Aorta (tissue), 5 donors: ENCODE results near the gene TRIM40. TPM values are rescaled to one million over a fixed set of nuclear protein-coding genes. Genes with fewer than 3 reads are reported as not detected.

Experiments
- ATAC-seq: fragments of 200-7000 bp; cut with Tn5 transposase; one replicate; pipeline ENCODE4 v1.9.1; 2022; ENCODE audit warnings: moderate library complexity; ENCODE audit not compliant: low FRiP score
- DNase-seq, 2 donors: peaks; one replicate each; pipeline ENCODE4 v3.0.0-alpha.2; 2020
- H3K27ac ChIP-seq, 2 donors: one replicate each; pipeline ENCODE4 v1.5.1; 2013; ENCODE audit warnings: low read length in 2 of 2, mild to moderate bottlenecking in 2 of 2, moderate library complexity in 2 of 2, control low read depth in 1 of 2, inconsistent platforms in 1 of 2, low read depth in 1 of 2
- H3K27me3 ChIP-seq, 2 donors: one replicate each; pipeline ENCODE4 v1.6.1; 2013; ENCODE audit warnings: control low read depth in 1 of 2, low read length in 1 of 2, mild to moderate bottlenecking in 1 of 2, moderate library complexity in 1 of 2; ENCODE audit not compliant: insufficient read depth in 2 of 2, control insufficient read depth in 1 of 2
- H3K36me3 ChIP-seq, 2 donors: one replicate each; pipeline ENCODE4 v1.6.1; 2013; ENCODE audit warnings: control low read depth in 1 of 2, low read length in 1 of 2, mild to moderate bottlenecking in 1 of 2; ENCODE audit not compliant: insufficient read depth in 2 of 2, control insufficient read depth in 1 of 2
- H3K4me1 ChIP-seq, 2 donors: one replicate each; pipeline ENCODE4 v1.6.1; 2013; ENCODE audit warnings: low read length in 2 of 2, control low read depth in 1 of 2, mild to moderate bottlenecking in 1 of 2, moderate library complexity in 1 of 2; ENCODE audit not compliant: insufficient read depth in 2 of 2, control insufficient read depth in 1 of 2
- H3K4me3 ChIP-seq, 2 donors: one replicate each; pipeline ENCODE4 v1.5.1; 2013; ENCODE audit warnings: low read length in 2 of 2, control low read depth in 1 of 2, mild to moderate bottlenecking in 1 of 2
- H3K9me3 ChIP-seq: one replicate; pipeline ENCODE4 v1.6.1; 2013; ENCODE audit warnings: mild to moderate bottlenecking, low read length; ENCODE audit not compliant: control insufficient read depth
- WGBS, 2 donors: extraction: QIAGEN DNeasy Blood & Tissue Kit; methylation state at CpG; one replicate each; pipeline ENCODE4 v1.1.7; 2013; 5-methylcytosine and 5-hydroxymethylcytosine counted together
- intact Hi-C, 2 donors: fragments of 100-400 bp; cut with DNase I; formaldehyde crosslinking; loops; one replicate each; pipeline versions ENCODE4 v1.14.2 to v1.15.0; 2022
- polyA plus RNA-seq, 2 donors: library from polyadenylated mRNA; stranded (reverse); fragments of 200-250 nt; gene quantifications; one replicate each; pipeline ENCODE4 v1.2.3, GENCODE V29; 2013
- total RNA-seq, 2 donors: library from RNA; stranded (reverse); fragmentation: NEBNext Ultra II Directional; extraction: Animal tissue kit (Norgen Biotek cat#: 25700); gene quantifications; one replicate each; pipeline ENCODE4 v1.2.1, GENCODE V29; 2021
- donor health status: healthy with polysubstance abuse.
- donor health status: Bipolar disorder and iron deficiency.
- donor health status: DM: no; HTN: no; CAD: no.
- donor health status: DM: no; HTN: no; CAD: no.
- donor health status: DM: yes; HTN: yes; CAD: no.

The TRIM40 gene
- total and polyA plus RNA-seq, 4 donors: 2.9 TPM; not detected in 3

DNA sequence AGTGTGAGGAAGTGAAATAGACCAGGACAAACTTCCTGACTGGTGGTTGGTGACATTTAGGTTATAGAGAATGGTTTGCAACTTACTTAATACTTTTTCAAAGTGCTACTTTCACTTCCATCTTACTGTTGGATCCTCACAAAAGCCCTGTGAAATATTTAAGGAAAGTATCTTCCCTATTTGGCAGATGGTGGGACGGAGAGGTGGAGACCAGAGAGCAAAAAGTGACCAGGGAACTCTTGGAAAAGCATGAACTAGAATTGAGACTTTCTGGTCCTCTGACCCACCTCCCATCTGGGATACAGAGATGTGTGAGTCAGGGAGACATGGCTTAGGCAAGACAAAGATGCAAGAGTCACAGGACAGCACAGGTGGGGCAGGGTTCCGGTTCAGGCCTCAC is 22.1 kb downstream of the TRIM40 start:
- intact Hi-C loops: no loop called here
- Histone ChIP-seq H3K9me3 (no peaks in the 10 kb centered on the region), H3K4me1 (no peaks in the 10 kb centered on the region), H3K36me3 (no peaks in the 10 kb centered on the region), H3K27ac (no peak overlapping the region), H3K4me3 (no peak overlapping the region), H3K27me3 (no peaks in the 10 kb centered on the region)
- DNase-seq (no peak), ATAC-seq (no peak)
- WGBS, 2 donors: 86 to 88% methylated on average over 2 of the region's 2 CpGs

- no peak overlapping the region for H3K4me3 ChIP-seq
- H3K4me1 ChIP-seq: no peaks in the 10 kb centered on the region
- no peaks in the 10 kb centered on the region for H3K27me3 ChIP-seq
- WGBS, 2 donors: 68 to 69% methylated on average over 3 of the region's 3 CpGs
- ATAC-seq (no peak), DNase-seq (no peak)
- no peak overlapping the region for H3K27ac ChIP-seq
- H3K9me3 ChIP-seq: no peaks in the 10 kb centered on the region
- no peaks in the 10 kb centered on the region for H3K36me3 ChIP-seq
- intact Hi-C loops: no loop called here
Observed at GRCh38 chr6:30158475-30159040, 22.6 kb downstream of the TRIM40 start.

- no peaks in the 10 kb centered on the region for H3K9me3 ChIP-seq
- H3K27ac ChIP-seq: no peak overlapping the region
- intact Hi-C loops: no loop called here
- no peaks in the 10 kb centered on the region for H3K36me3 ChIP-seq
- no peaks in the 10 kb centered on the region for H3K27me3 ChIP-seq
- H3K4me3 ChIP-seq: no peak overlapping the region
- ATAC-seq (no peak), DNase-seq (no peak)
- H3K4me1 ChIP-seq: no peaks in the 10 kb centered on the region
- WGBS, 2 donors: 85 to 89% methylated on average over 17 of the region's 17 CpGs
Observed at GRCh38 chr6:30160008-30160784, 24.3 kb downstream of the TRIM40 start.

GRCh38 chr6:30160785-30161531 is 25.0 kb downstream of the TRIM40 start, which contains the start of gene TRIM10:
Gene TRIM10, minus strand, starts transcription at chr6:30161211. Its CDS starts 353 bp downstream, at chr6:30160858.
- H3K4me1 ChIP-seq: no peaks in the 10 kb centered on the region
- no peaks in the 10 kb centered on the region for H3K36me3 ChIP-seq
- DNase-seq: no peak
- H3K27ac ChIP-seq: no peak within 1 kb of the TSS
- H3K4me3 ChIP-seq: no peak within 1 kb of the TSS
- intact Hi-C loops: no loop called here
- ATAC-seq: no peak
- no peaks in the 10 kb centered on the region for H3K9me3 ChIP-seq
- H3K27me3 ChIP-seq: no peaks in the 10 kb centered on the region
- WGBS, 2 donors: 67 to 74% methylated on average over 4 of the region's 4 CpGs

- 80 to 84% methylated on average over 12 of the region's 12 CpGs for WGBS, 2 donors
- no peaks in the 10 kb centered on the region for H3K27me3 ChIP-seq
- no peaks in the 10 kb centered on the region for H3K9me3 ChIP-seq
- no peaks in the 10 kb centered on the region for H3K4me1 ChIP-seq
- intact Hi-C loops: no loop called here
- ATAC-seq: no peak
- no peaks in the 10 kb centered on the region for H3K36me3 ChIP-seq
- no peak for DNase-seq
- no peak overlapping the region for H3K27ac ChIP-seq
- no peak overlapping the region for H3K4me3 ChIP-seq
Observed at GRCh38 chr6:30162265-30163089, 26.5 kb downstream of the TRIM40 start.

- ATAC-seq: no peak
- intact Hi-C loops: no loop called here
- Histone ChIP-seq H3K27ac (no peak within 1 kb of the TSS), H3K4me3 (no peak within 1 kb of the TSS), H3K4me1 (no peaks in the 10 kb centered on the region), H3K9me3 (no peaks in the 10 kb centered on the region), H3K27me3 (no peaks in the 10 kb centered on the region), H3K36me3 (no peaks in the 10 kb centered on the region)
- 76 to 79% methylated on average over 31 of the region's 31 CpGs for WGBS, 2 donors
- no peak for DNase-seq
Observed at GRCh38 chr6:30163090-30163917, 27.4 kb downstream of the TRIM40 start, which contains the start of gene TRIM15. Gene TRIM15, plus strand, starts transcription at chr6:30163546. Its CDS starts 139 bp downstream, at chr6:30163685.

GRCh38 chr6:30163918-30164654 is 28.1 kb downstream of the TRIM40 start:
- H3K36me3 ChIP-seq: no peaks in the 10 kb centered on the region
- H3K4me3 ChIP-seq: no peak overlapping the region
- no peak for DNase-seq
- 86 to 87% methylated on average over 16 of the region's 16 CpGs for WGBS, 2 donors
- H3K4me1 ChIP-seq: no peaks in the 10 kb centered on the region
- intact Hi-C loops: no loop called here
- ATAC-seq: no peak
- no peak overlapping the region for H3K27ac ChIP-seq
- no peaks in the 10 kb centered on the region for H3K9me3 ChIP-seq
- no peaks in the 10 kb centered on the region for H3K27me3 ChIP-seq
